ENCODE data around the gene MEIS1. TPM values are rescaled to one million over a fixed set of nuclear protein-coding genes. Genes with fewer than 3 reads are reported as not detected.

MEIS1 gene
- total and polyA plus RNA-seq, 11 donors: 12.9 to 55.7 (median 41.8) TPM

DNA sequence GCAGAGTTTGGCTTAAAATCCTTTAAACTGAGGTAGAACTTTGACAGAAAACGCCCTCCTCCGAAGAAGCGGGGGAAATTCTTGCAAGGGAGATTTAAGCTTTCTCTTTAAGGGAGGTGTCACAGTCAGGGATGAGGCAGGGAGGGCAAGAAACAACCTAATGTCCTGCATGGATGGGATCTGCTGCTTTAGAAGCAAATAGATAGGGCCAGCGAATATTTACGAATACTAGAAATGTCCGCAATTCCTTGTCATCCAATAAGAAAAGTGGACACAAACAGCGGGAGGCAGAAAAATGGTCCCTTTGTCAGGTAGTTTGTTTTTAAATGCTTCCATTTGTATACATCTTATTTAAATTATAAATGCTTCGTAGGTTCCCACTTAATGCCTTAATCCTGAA is 12.0 kb downstream of the MEIS1 start:
- Histone ChIP-seq H3K27me3 (peaks cover 0 to 39% (median 0%) of the 10 kb centered on the region in 9 donors), H3K4me3 (peak overlapping the region in 9 of 12 donors; percentile 22 to 50 (median 37)), H3K36me3 (peaks cover 0 to 28% (median 7%) of the 10 kb centered on the region in 9 donors), H3K4me1 (peaks cover 0 to 30% (median 1%) of the 10 kb centered on the region in 12 donors), H3K9me3 (no peaks in the 10 kb centered on the region), H3K27ac (peak overlapping the region; percentile 67 to 95 (median 84))
- TF ChIP-seq, protein P1, sequence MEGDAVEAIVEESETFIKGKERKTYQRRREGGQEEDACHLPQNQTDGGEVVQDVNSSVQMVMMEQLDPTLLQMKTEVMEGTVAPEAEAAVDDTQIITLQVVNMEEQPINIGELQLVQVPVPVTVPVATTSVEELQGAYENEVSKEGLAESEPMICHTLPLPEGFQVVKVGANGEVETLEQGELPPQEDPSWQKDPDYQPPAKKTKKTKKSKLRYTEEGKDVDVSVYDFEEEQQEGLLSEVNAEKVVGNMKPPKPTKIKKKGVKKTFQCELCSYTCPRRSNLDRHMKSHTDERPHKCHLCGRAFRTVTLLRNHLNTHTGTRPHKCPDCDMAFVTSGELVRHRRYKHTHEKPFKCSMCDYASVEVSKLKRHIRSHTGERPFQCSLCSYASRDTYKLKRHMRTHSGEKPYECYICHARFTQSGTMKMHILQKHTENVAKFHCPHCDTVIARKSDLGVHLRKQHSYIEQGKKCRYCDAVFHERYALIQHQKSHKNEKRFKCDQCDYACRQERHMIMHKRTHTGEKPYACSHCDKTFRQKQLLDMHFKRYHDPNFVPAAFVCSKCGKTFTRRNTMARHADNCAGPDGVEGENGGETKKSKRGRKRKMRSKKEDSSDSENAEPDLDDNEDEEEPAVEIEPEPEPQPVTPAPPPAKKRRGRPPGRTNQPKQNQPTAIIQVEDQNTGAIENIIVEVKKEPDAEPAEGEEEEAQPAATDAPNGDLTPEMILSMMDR (IDR thresholded peaks at IDR 0.05): no peak
- no peak for TF ChIP-seq POLR2A (IDR thresholded peaks at IDR 0.05)
- DNase-seq: no peak
- intact Hi-C loops (cut with DNase I): loop anchor here in 2 of 10 donors (5.0 kb wide), 2 partner anchors 50 to 130 kb away; no protein-coding TSS in a partner anchor
- 81 to 87% (median 84%) methylated on average over 8 of the region's 8 CpGs for WGBS, 4 donors
- ATAC-seq: no peak

DNA sequence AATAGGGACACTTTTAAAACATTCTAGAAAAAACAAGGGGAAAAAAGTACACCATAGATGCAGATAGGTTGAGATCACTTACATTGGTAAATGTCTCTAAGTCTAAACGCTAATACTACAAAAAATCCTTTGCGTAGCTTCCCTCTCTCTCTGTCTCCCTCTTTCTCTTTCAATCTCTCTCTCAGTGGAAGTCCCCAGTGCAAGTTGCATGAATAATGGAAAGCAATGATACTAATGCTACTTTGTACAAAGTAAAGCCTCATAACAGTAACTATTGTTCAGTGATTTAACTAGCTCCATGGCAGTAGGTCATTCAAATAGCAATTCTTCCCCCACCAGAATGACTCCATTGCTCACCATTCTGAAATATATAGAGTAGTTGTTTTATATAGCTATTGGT is 12.8 kb downstream of the MEIS1 start:
- Histone ChIP-seq H3K4me1 (peaks cover 0 to 29% (median 1%) of the 10 kb centered on the region in 12 donors), H3K9me3 (no peaks in the 10 kb centered on the region), H3K36me3 (peaks cover 0 to 25% (median 7%) of the 10 kb centered on the region in 9 donors), H3K27me3 (peaks cover 0 to 33% (median 0%) of the 10 kb centered on the region in 9 donors), H3K27ac (peak overlapping the region in 1 of 12 donors; percentile 95), H3K4me3 (no peak overlapping the region)
- ATAC-seq (no peak), DNase-seq (no peak)
- intact Hi-C loops (cut with DNase I): loop anchor here in 2 of 10 donors (5.0 kb wide), 2 partner anchors 50 to 130 kb away; no protein-coding TSS in a partner anchor
- 84 to 95% (median 87%) methylated on average over 2 of the region's 2 CpGs for WGBS, 4 donors
- TF ChIP-seq POLR2A (IDR thresholded peaks at IDR 0.05): no peak
- TF ChIP-seq, protein P1 (IDR thresholded peaks at IDR 0.05): no peak

DNA sequence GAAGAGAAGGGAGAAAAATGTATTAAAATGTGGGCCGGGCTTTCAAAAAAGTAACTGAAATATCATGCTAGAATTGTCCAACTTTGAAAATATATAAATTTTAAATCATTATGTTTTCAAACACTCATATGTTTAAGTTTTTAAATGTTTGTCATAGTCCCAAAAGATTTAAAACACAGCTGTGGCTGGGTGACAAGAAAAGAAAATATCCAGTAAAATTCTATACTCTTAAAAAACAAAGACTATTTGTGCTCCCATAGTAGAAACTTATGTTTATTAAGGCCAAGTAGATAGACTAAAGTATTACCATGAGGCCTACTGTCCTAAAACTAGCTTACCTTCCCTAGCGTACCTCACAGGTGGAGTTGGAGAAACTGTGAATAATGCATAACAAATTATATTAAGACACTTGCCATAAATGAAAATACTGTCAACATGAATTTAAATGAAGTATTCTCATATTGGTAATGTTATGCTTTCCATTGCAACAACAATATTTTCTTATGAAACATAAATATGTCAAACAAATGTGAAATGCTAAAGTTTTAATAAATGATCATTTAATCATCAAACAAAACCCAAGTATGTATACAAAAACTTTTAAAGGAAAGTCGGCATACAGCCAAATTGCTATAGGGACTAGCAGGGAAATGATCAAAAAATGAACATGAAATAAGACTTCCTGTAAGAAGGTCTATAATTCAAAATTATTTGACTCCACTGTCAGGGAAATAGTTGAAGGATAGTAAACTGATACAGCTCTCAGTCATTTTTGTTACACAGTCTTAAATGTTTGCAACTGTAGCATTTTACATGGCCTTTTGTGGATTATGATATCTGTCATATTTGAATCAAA is 13.4 kb downstream of the MEIS1 start:
- DNase-seq: no peak
- WGBS, 4 donors: 90 to 94% (median 93%) methylated on average over 3 of the region's 3 CpGs
- peaks cover 0 to 19% (median 4%) of the 10 kb centered on the region in 9 donors for H3K36me3 ChIP-seq
- H3K27me3 ChIP-seq: peaks cover 0 to 31% (median 0%) of the 10 kb centered on the region in 9 donors
- H3K27ac ChIP-seq: peak overlapping the region in 1 of 12 donors; percentile 95
- TF ChIP-seq POLR2A (IDR thresholded peaks at IDR 0.05): no peak
- TF ChIP-seq, protein P1 (IDR thresholded peaks at IDR 0.05): no peak
- ATAC-seq: no peak
- no peaks in the 10 kb centered on the region for H3K9me3 ChIP-seq
- H3K4me3 ChIP-seq: no peak overlapping the region
- intact Hi-C loops (cut with DNase I): loop anchor here in 2 of 10 donors (5.0 kb wide), 2 partner anchors 49 to 129 kb away; no protein-coding TSS in a partner anchor
- peaks cover 0 to 25% (median 1%) of the 10 kb centered on the region in 12 donors for H3K4me1 ChIP-seq

DNA sequence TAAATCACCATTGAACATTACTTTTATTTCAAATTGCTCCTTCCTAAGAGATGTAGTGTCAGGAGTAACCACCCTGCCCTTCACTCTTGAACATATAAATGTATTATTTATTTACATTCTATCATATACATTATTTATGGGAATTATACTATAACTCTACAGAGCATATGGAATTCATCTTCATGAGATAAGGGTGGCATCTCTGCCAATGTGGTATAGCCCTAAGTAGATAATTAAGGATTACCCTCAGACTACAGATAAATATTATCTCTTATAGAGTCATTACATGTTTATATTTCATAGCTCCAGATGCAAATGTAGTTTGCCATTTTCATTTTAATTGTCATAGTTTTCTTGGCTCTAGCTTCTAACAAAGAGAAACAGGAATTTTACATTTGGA is 17.3 kb downstream of the MEIS1 start:
- DNase-seq: no peak
- no peaks in the 10 kb centered on the region for H3K27me3 ChIP-seq
- TF ChIP-seq, protein P1 (IDR thresholded peaks at IDR 0.05): no peak
- H3K4me1 ChIP-seq: peaks cover 0 to 24% (median under 1%) of the 10 kb centered on the region in 12 donors
- H3K4me3 ChIP-seq: no peak overlapping the region
- intact Hi-C loops (cut with DNase I): no loop called here
- H3K27ac ChIP-seq: peak overlapping the region in 1 of 12 donors; percentile 44
- peaks cover 0 to 15% (median 0%) of the 10 kb centered on the region in 9 donors for H3K36me3 ChIP-seq
- no peak for ATAC-seq
- no peaks in the 10 kb centered on the region for H3K9me3 ChIP-seq
